ENCODE measurements around the gene DDX59.

GRCh38 chr1:200686620-200687019 is 16.9 kb upstream of the DDX59 start:
- TF ChIP-seq ZBTB26 (tag by site-specific recombination; optimal IDR thresholded peaks at IDR 0.05) (no peak), REST (tag by site-specific recombination; IDR thresholded peaks at IDR 0.05) (no peak), ZNF654 (tag by site-specific recombination; IDR thresholded peaks at IDR 0.05; ENCODE audit: low read depth) (no peak), ZNF561 (tag by site-specific recombination; IDR thresholded peaks at IDR 0.05; ENCODE audit: borderline replicate concordance) (no peak), ZNF626 (tag by site-specific recombination; IDR thresholded peaks at IDR 0.05) (no peak), ZBTB49 (tag by site-specific recombination; IDR thresholded peaks at IDR 0.05; ENCODE audit: low read depth) (no peak), CTCF (tag by site-specific recombination; IDR thresholded peaks at IDR 0.05) (no peak)
